HEK293 (cell line): Measurements from ENCODE around the gene CSRP1.

Source experiments
- BCL6B ChIP-seq: fragments of 450-650 bp; formaldehyde crosslinking; IDR thresholded peaks from 2 replicates; pipeline ENCODE4 v1.5.1; 2017; ENCODE audit warnings: missing biosample characterization, missing genetic modification characterization
- GLIS1 ChIP-seq: fragments of 450-650 bp; formaldehyde crosslinking; IDR thresholded peaks from 2 replicates; pipeline ENCODE4 v1.5.1; 2016; ENCODE audit warnings: missing biosample characterization, missing genetic modification characterization
- INSM2 ChIP-seq: fragments of 450-650 bp; formaldehyde crosslinking; IDR thresholded peaks from 2 replicates; pipeline ENCODE4 v1.5.1; 2016; ENCODE audit warnings: missing biosample characterization, missing genetic modification characterization
- KLF17 ChIP-seq: fragments of 450-650 bp; formaldehyde crosslinking; IDR thresholded peaks from 2 replicates; pipeline ENCODE4 v1.5.1; 2016; ENCODE audit warnings: missing biosample characterization, missing genetic modification characterization
- PRDM6 ChIP-seq: fragments of 450-650 bp; formaldehyde crosslinking; IDR thresholded peaks from 2 replicates; pipeline ENCODE4 v1.5.1; 2017; ENCODE audit warnings: missing biosample characterization, missing genetic modification characterization
- SCRT2 ChIP-seq: fragments of 450-650 bp; formaldehyde crosslinking; IDR thresholded peaks from 2 replicates; pipeline ENCODE4 v1.5.1; 2016; ENCODE audit warnings: missing biosample characterization, missing genetic modification characterization
- SP7 ChIP-seq: fragments of 450-650 bp; formaldehyde crosslinking; IDR thresholded peaks from 2 replicates; pipeline ENCODE4 v1.5.1; 2016; ENCODE audit warnings: missing biosample characterization, missing genetic modification characterization
- TRIM28 ChIP-seq: IDR thresholded peaks from 2 replicates; pipeline ENCODE4 v1.6.1; 2011; ENCODE audit warnings: low read length, control low read depth, borderline replicate concordance
- YY1 ChIP-seq: fragments of 450-650 bp; formaldehyde crosslinking; IDR thresholded peaks from 2 replicates; pipeline ENCODE4 v1.5.1; 2018; ENCODE audit warnings: missing biosample characterization, missing genetic modification characterization
- ZFP3 ChIP-seq: fragments of 450-650 bp; formaldehyde crosslinking; IDR thresholded peaks from 2 replicates; pipeline ENCODE4 v1.5.1; 2016; ENCODE audit warnings: low read depth, missing biosample characterization, missing genetic modification characterization
- ZNF114 ChIP-seq: fragments of 450-650 bp; formaldehyde crosslinking; IDR thresholded peaks from 2 replicates; pipeline ENCODE4 v1.5.0; 2017; ENCODE audit warnings: missing biosample characterization, missing genetic modification characterization
- ZNF184 ChIP-seq: fragments of 450-650 bp; IDR thresholded peaks from 2 replicates; pipeline ENCODE4 v1.5.1; 2018; ENCODE audit warnings: missing biosample characterization, mild to moderate bottlenecking, missing genetic modification characterization
- ZNF202 ChIP-seq: fragments of 450-650 bp; formaldehyde crosslinking; IDR thresholded peaks from 2 replicates; pipeline ENCODE4 v1.5.1; 2016; ENCODE audit warnings: missing biosample characterization, missing genetic modification characterization, borderline replicate concordance
- ZNF221 ChIP-seq: fragments of 450-650 bp; formaldehyde crosslinking; IDR thresholded peaks from 2 replicates; pipeline ENCODE4 v1.5.1; 2017; ENCODE audit warnings: missing biosample characterization, missing genetic modification characterization, borderline replicate concordance
- ZNF274 ChIP-seq, 2 experiments: fragments of 200-500 bp in 1 of 2; fragments of 450-650 bp in 1 of 2; sonication (Bioruptor generic) in 1 of 2; formaldehyde crosslinking in 1 of 2; IDR thresholded peaks; 2 replicates each; pipeline versions ENCODE4 v1.5.1 to v1.6.1; 2014 to 2016; ENCODE audit warnings: borderline replicate concordance in 1 of 2, inconsistent platforms in 1 of 2, low read length in 1 of 2, missing biosample characterization in 1 of 2, missing genetic modification characterization in 1 of 2
- ZNF302 ChIP-seq: fragments of 450-650 bp; formaldehyde crosslinking; IDR thresholded peaks from 2 replicates; pipeline ENCODE4 v1.5.1; 2016; ENCODE audit warnings: missing biosample characterization, missing genetic modification characterization, low read depth
- ZNF324 ChIP-seq: fragments of 450-650 bp; formaldehyde crosslinking; IDR thresholded peaks from 2 replicates; pipeline ENCODE4 v1.5.1; 2016; ENCODE audit warnings: missing biosample characterization, missing genetic modification characterization
- ZNF426 ChIP-seq: fragments of 450-650 bp; formaldehyde crosslinking; IDR thresholded peaks from 2 replicates; pipeline ENCODE4 v1.5.1; 2017; ENCODE audit warnings: missing biosample characterization, missing genetic modification characterization, mild to moderate bottlenecking, inconsistent platforms, moderate library complexity
- ZNF529 ChIP-seq: fragments of 450-650 bp; formaldehyde crosslinking; IDR thresholded peaks from 2 replicates; pipeline ENCODE4 v1.5.1; 2017; ENCODE audit warnings: missing genetic modification characterization, missing biosample characterization; ENCODE audit not compliant: insufficient replicate concordance
- ZNF544 ChIP-seq: fragments of 450-650 bp; formaldehyde crosslinking; IDR thresholded peaks from 2 replicates; pipeline ENCODE4 v1.5.0; 2017; ENCODE audit warnings: missing biosample characterization, missing genetic modification characterization
- ZNF555 ChIP-seq: fragments of 450-650 bp; formaldehyde crosslinking; conservative IDR thresholded peaks from 2 replicates; pipeline ENCODE4 v1.5.1; 2017; ENCODE audit warnings: missing biosample characterization, mild to moderate bottlenecking, missing genetic modification characterization, inconsistent platforms
- ZNF585B ChIP-seq: fragments of 450-650 bp; formaldehyde crosslinking; IDR thresholded peaks from 2 replicates; pipeline ENCODE4 v1.5.1; 2016; ENCODE audit warnings: missing biosample characterization, missing genetic modification characterization
- ZNF610 ChIP-seq: fragments of 450-650 bp; formaldehyde crosslinking; IDR thresholded peaks from 2 replicates; pipeline ENCODE4 v1.5.1; 2016; ENCODE audit warnings: missing biosample characterization, missing genetic modification characterization, borderline replicate concordance
- ZNF658 ChIP-seq: fragments of 450-650 bp; formaldehyde crosslinking; IDR thresholded peaks from 2 replicates; pipeline ENCODE4; 2016; ENCODE audit warnings: missing biosample characterization, missing genetic modification characterization
- ZNF660 ChIP-seq: fragments of 450-650 bp; IDR thresholded peaks from 2 replicates; pipeline ENCODE4 v1.5.1; 2018; ENCODE audit warnings: missing biosample characterization, mild to moderate bottlenecking, missing genetic modification characterization
- ZNF701 ChIP-seq: fragments of 450-650 bp; formaldehyde crosslinking; IDR thresholded peaks from 2 replicates; pipeline ENCODE4 v1.5.1; 2016; ENCODE audit warnings: missing biosample characterization, missing genetic modification characterization
- ZNF785 ChIP-seq: fragments of 450-650 bp; formaldehyde crosslinking; IDR thresholded peaks from 2 replicates; pipeline ENCODE4 v1.5.1; 2016; ENCODE audit warnings: missing biosample characterization, missing genetic modification characterization
- TF ChIP-seq, protein P1 (sequence below): fragments of 450-650 bp; formaldehyde crosslinking; IDR thresholded peaks from 2 replicates; pipeline ENCODE4 v1.5.1; 2016; ENCODE audit warnings: missing biosample characterization, missing genetic modification characterization
- TF ChIP-seq, protein P2 (sequence below): fragments of 450-650 bp; formaldehyde crosslinking; IDR thresholded peaks from 2 replicates; pipeline ENCODE4 v1.5.1; 2016; ENCODE audit warnings: missing biosample characterization, missing genetic modification characterization
- TF ChIP-seq, protein P3 (sequence below): fragments of 450-650 bp; formaldehyde crosslinking; IDR thresholded peaks from 2 replicates; pipeline ENCODE4 v1.5.1; 2016; ENCODE audit warnings: missing biosample characterization, missing genetic modification characterization
- TF ChIP-seq, protein P4 (sequence below): fragments of 450-650 bp; formaldehyde crosslinking; optimal IDR thresholded peaks from 2 replicates; pipeline ENCODE3; 2016; ENCODE audit warnings: missing biosample characterization, mild to moderate bottlenecking, missing genetic modification characterization

The CSRP1 gene

DNA sequence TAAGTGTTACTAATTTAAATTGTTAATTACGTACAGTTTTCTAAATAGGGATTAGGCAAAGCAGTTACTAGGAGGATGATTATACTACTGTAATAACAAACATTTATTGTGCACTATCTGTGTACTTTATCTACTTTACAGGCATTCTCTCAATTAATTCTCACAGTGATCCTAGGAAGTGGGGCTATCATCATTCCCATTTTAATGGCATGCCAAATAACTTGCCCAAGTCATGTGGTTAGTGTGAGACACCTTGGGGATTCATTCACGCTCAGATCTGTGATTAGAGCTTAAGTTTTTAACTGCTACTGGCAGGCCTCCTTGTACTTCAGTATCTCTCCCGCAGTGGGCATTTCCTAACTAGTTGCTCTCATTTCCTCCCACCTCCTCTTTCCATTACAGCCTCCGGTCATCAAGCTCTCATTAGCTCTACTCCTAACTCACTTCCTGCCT, 49.4 kb downstream of the CSRP1 start (continued):
- TF ChIP-seq INSM2 (tag by site-specific recombination) (no peak), ZNF701 (no peak), ZNF658 (no peak), SP7 (tag by site-specific recombination) (peak; percentile 84), ZNF610 (tag by site-specific recombination) (no peak), KLF17 (tag by site-specific recombination) (no peak), PRDM6 (tag by site-specific recombination) (peak; percentile 68; the same call in 1 of the 2 replicates), YY1 (tag by site-specific recombination) (no peak), ZNF324 (tag by site-specific recombination) (no peak), ZNF529 (no peak), BCL6B (no peak), ZNF184 (no peak), ZNF302 (tag by site-specific recombination) (no peak), ZNF426 (tag by site-specific recombination) (no peak), ZNF585B (tag by site-specific recombination) (no peak), SCRT2 (tag by site-specific recombination) (peak; percentile 36; the same call in 1 of the 2 replicates), ZNF660 (tag by site-specific recombination) (no peak), ZNF274 (IDR thresholded peaks at IDR 0.05; ENCODE audit: low read length) (no peak), ZNF274 (tag by site-specific recombination; IDR thresholded peaks at IDR 0.05; ENCODE audit: borderline replicate concordance) (no peak), ZNF555 (tag by site-specific recombination) (no peak), TRIM28 (no peak), ZFP3 (tag by site-specific recombination) (no peak), ZNF785 (tag by site-specific recombination) (no peak), ZNF202 (tag by site-specific recombination) (no peak), ZNF114 (no peak), ZNF544 (tag by site-specific recombination) (no peak), ZNF221 (tag by site-specific recombination) (no peak), GLIS1 (tag by site-specific recombination) (peak; percentile 100)
- TF ChIP-seq, protein P1, sequence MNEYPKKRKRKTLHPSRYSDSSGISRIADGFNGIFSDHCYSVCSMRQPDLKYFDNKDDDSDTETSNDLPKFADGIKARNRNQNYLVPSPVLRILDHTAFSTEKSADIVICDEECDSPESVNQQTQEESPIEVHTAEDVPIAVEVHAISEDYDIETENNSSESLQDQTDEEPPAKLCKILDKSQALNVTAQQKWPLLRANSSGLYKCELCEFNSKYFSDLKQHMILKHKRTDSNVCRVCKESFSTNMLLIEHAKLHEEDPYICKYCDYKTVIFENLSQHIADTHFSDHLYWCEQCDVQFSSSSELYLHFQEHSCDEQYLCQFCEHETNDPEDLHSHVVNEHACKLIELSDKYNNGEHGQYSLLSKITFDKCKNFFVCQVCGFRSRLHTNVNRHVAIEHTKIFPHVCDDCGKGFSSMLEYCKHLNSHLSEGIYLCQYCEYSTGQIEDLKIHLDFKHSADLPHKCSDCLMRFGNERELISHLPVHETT, result no peak
- TF ChIP-seq, protein P2, sequence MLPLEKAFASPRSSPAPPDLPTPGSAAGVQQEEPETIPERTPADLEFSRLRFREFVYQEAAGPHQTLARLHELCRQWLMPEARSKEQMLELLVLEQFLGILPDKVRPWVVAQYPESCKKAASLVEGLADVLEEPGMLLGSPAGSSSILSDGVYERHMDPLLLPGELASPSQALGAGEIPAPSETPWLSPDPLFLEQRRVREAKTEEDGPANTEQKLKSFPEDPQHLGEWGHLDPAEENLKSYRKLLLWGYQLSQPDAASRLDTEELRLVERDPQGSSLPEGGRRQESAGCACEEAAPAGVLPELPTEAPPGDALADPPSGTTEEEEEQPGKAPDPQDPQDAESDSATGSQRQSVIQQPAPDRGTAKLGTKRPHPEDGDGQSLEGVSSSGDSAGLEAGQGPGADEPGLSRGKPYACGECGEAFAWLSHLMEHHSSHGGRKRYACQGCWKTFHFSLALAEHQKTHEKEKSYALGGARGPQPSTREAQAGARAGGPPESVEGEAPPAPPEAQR (tag by site-specific recombination), result no peak
- TF ChIP-seq, protein P3, sequence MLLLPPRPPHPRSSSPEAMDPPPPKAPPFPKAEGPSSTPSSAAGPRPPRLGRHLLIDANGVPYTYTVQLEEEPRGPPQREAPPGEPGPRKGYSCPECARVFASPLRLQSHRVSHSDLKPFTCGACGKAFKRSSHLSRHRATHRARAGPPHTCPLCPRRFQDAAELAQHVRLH (tag by site-specific recombination), result no peak
- TF ChIP-seq, protein P4, sequence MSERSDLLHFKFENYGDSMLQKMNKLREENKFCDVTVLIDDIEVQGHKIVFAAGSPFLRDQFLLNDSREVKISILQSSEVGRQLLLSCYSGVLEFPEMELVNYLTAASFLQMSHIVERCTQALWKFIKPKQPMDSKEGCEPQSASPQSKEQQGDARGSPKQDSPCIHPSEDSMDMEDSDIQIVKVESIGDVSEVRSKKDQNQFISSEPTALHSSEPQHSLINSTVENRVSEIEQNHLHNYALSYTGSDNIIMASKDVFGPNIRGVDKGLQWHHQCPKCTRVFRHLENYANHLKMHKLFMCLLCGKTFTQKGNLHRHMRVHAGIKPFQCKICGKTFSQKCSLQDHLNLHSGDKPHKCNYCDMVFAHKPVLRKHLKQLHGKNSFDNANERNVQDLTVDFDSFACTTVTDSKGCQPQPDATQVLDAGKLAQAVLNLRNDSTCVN (tag by site-specific recombination), result no peak
